ENCODE measurements around the gene CD68. TPM values are rescaled to one million over a fixed set of nuclear protein-coding genes. Genes with fewer than 3 reads are reported as not detected.

Gene CD68
- total RNA-seq, 1 experiment from 2014 or later, result 30.2 TPM

- TF ChIP-seq EZH2 (IDR thresholded peaks at IDR 0.05; ENCODE audit: low read length, unreplicated experiment) (no peak), CTCF (conservative IDR thresholded peaks at IDR 0.05; ENCODE audit: low read depth, low read length) (no peak), EZH2phosphoT487 (IDR thresholded peaks at IDR 0.05; ENCODE audit: borderline replicate concordance, low read length) (no peak)
- CTCF ChIA-PET, result no interaction called here
- no TSS peak for BruUV-seq (replicated peaks)
Observed at GRCh38 chr17:7580604-7581575, 1.5 kb downstream of the CD68 start.

GRCh38 chr17:7582396-7583252, 3.2 kb downstream of the CD68 start:
- Histone ChIP-seq H3K4me3 (ENCODE audit: low read length) (no peak overlapping the region), H3K27ac (ENCODE audit: low read length) (peak overlapping the region; percentile 90), H3K36me3 (ENCODE audit: low read depth, low read length) (peaks cover 4% of the 10 kb centered on the region; the same call in 1 of the 2 replicates), H3K9me3 (ENCODE audit: low read length) (no peaks in the 10 kb centered on the region), H3K9me2 (replicated peaks; ENCODE audit: low read length) (no peaks in the 10 kb centered on the region), H3K9ac (ENCODE audit: low read length) (peak overlapping the region; percentile 96), H3K79me2 (ENCODE audit: low read length) (peaks cover 44% of the 10 kb centered on the region), H3K4me1 (ENCODE audit: insufficient read depth, low read length) (peaks cover 42% of the 10 kb centered on the region), H3F3A (ENCODE audit: low read length, unreplicated experiment) (peaks cover 9% of the 10 kb centered on the region), H4K20me1 (ENCODE audit: low read length) (peaks cover 4% of the 10 kb centered on the region), H3K27me3 (ENCODE audit: low read length) (no peaks in the 10 kb centered on the region), H3K4me2 (ENCODE audit: low read length) (peak overlapping the region; percentile 90; the same call in 1 of the 2 replicates), H2AFZ (ENCODE audit: low read length) (no peak overlapping the region)
- ChIA-PET CTCF (interaction anchor here (1.1 kb wide), 1 partner anchor 23 kb away, joined by 3 read pairs; no protein-coding TSS in a partner anchor), POLR2A (ENCODE audit: unreplicated experiment) (interaction anchor here (0.5 kb wide), 1 partner anchor 140 kb away, joined by 3 read pairs; no protein-coding TSS in a partner anchor)
- intact Hi-C loops (cut with micrococcal nuclease), result no loop called here
- DNase-seq (no peak), ATAC-seq (no peak)
- no peak for TF ChIP-seq EZH2phosphoT487 (IDR thresholded peaks at IDR 0.05; ENCODE audit: borderline replicate concordance, low read length)
- no peak for TF ChIP-seq CTCF (conservative IDR thresholded peaks at IDR 0.05; ENCODE audit: low read depth, low read length)
- no peak for TF ChIP-seq EZH2 (IDR thresholded peaks at IDR 0.05; ENCODE audit: low read length, unreplicated experiment)
- BruUV-seq (replicated peaks), result no TSS peak

More at GRCh38 chr17:7580604-7581575, 1.5 kb downstream of the CD68 start:
- ATAC-seq (no peak), DNase-seq (no peak)
- intact Hi-C loops (cut with micrococcal nuclease), result no loop called here
- Histone ChIP-seq H2AFZ (ENCODE audit: low read length) (no peak overlapping the region), H3K36me3 (ENCODE audit: low read depth, low read length) (peaks cover 22% of the 10 kb centered on the region), H3F3A (ENCODE audit: low read length, unreplicated experiment) (peaks cover 23% of the 10 kb centered on the region), H3K79me2 (ENCODE audit: low read length) (peaks cover 55% of the 10 kb centered on the region), H3K4me3 (ENCODE audit: low read length) (no peak overlapping the region), H3K9me3 (ENCODE audit: low read length) (no peaks in the 10 kb centered on the region), H3K9me2 (replicated peaks; ENCODE audit: low read length) (no peaks in the 10 kb centered on the region), H3K27ac (ENCODE audit: low read length) (no peak overlapping the region), H4K20me1 (ENCODE audit: low read length) (peaks cover 21% of the 10 kb centered on the region), H3K4me2 (ENCODE audit: low read length) (no peak overlapping the region), H3K4me1 (ENCODE audit: insufficient read depth, low read length) (peaks cover 48% of the 10 kb centered on the region), H3K9ac (ENCODE audit: low read length) (no peak overlapping the region), H3K27me3 (ENCODE audit: low read length) (no peaks in the 10 kb centered on the region)
- POLR2A ChIA-PET (ENCODE audit: unreplicated experiment), result no interaction called here
